ENCODE measurements around the gene ING5.

Gene ING5

DNA sequence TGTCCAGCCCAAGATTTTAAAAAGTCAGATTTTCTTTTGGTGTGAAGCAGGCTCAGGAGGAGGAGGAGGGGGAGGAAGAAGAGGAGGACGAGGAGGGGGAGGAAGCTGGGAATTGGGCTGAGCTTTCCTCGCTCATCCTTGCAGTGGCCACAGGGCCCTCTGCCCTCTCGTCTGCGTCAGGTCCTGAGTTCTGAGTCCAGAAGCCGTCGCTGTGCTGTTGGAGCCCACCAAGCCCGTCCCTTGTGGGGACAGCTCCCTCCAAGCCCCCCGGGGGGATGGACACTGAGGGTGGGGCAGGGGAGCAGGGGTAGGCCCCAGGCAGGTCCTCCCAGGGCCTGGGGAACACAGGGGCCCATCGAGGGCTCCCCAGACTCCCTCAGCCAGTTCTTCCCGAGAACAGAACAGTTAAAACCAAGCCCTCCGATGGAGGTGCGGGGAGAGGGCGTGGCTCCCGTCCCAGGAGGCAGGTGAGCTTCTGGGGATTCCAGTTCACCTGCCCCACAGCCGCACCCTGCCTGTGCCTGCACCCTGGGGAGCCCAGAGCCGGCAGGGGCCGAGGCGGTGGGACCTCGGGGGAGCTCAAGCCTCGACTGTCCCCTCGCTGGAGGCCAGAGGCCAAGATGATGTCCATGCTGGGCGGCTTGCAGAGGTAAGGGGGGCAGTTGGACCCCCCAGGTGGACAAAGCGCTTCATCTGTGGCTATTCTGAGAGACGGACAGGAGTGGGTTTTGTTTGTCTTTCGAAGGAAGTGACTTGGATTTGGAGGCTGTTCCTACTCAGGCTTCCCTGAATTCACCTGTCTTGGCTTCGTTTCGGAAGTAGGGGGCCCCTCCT is 74.7 kb downstream of the ING5 start, which contains the start of gene GAL3ST2:
GAL3ST2 (plus strand) TSS at position 487 of the 834 bp plus-strand sequence; CDS start at position 621, 134 bp downstream.
- ATAC-seq: no peak
- no peak for TF ChIP-seq ESRRG (CRISPR knock-in tag; IDR thresholded peaks at IDR 0.05)
- no peak for TF ChIP-seq BACH2 (CRISPR knock-in tag; IDR thresholded peaks at IDR 0.05; ENCODE audit: borderline replicate concordance)
- TF ChIP-seq ARNTL (CRISPR knock-in tag; IDR thresholded peaks at IDR 0.05; ENCODE audit: borderline replicate concordance, low read depth): no peak
- TF ChIP-seq RARB (CRISPR knock-in tag; IDR thresholded peaks at IDR 0.05): no peak
- no peak for TF ChIP-seq SNAI2 (CRISPR knock-in tag; IDR thresholded peaks at IDR 0.05)
- TF ChIP-seq, protein P1, sequence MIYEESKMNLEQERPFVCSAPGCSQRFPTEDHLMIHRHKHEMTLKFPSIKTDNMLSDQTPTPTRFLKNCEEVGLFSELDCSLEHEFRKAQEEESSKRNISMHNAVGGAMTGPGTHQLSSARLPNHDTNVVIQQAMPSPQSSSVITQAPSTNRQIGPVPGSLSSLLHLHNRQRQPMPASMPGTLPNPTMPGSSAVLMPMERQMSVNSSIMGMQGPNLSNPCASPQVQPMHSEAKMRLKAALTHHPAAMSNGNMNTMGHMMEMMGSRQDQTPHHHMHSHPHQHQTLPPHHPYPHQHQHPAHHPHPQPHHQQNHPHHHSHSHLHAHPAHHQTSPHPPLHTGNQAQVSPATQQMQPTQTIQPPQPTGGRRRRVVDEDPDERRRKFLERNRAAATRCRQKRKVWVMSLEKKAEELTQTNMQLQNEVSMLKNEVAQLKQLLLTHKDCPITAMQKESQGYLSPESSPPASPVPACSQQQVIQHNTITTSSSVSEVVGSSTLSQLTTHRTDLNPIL (CRISPR knock-in tag; IDR thresholded peaks at IDR 0.05; ENCODE audit: low read depth): no peak
- TF ChIP-seq CSRNP3 (CRISPR knock-in tag; IDR thresholded peaks at IDR 0.05): no peak
- no peak for TF ChIP-seq TCF4 (CRISPR knock-in tag; IDR thresholded peaks at IDR 0.05; ENCODE audit: borderline replicate concordance)
- TF ChIP-seq ZNF565 (CRISPR knock-in tag; conservative IDR thresholded peaks at IDR 0.05; ENCODE audit: low read depth): no peak

DNA sequence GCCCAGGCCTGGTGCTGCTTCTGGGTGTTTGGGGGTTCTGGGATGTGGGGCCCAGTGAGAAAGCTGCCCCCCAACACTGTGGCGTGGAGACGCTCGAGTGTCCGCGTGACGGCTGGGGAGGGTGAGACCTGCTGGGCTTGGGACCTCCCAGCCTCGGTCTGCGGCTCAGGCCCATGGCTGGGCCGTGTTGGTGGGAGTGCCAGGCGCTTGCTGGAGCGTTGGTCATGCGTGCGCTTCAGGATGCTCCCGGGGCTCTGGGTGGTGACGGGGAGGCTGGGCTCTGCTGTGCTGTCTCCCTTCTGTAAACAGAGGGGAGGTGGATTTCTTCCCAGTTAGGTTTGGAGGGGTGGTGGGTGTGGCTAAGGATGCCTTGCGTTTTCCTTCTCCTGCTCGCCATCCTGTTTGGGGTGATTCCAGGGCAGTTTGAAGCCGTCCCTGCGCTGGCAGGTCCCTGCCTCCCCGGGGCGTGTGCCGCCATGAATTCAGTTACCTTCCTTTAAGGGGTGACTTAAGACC is 75.4 kb downstream of the ING5 start:
- ATAC-seq: no peak
- no peak for TF ChIP-seq ZNF565 (CRISPR knock-in tag; conservative IDR thresholded peaks at IDR 0.05; ENCODE audit: low read depth)
- no peak for TF ChIP-seq ZC3H10 (CRISPR knock-in tag; IDR thresholded peaks at IDR 0.05)
- TF ChIP-seq ESRRG (CRISPR knock-in tag; IDR thresholded peaks at IDR 0.05): no peak
- no peak for TF ChIP-seq ZNF8 (CRISPR knock-in tag; IDR thresholded peaks at IDR 0.05)
- no peak for TF ChIP-seq SNAI2 (CRISPR knock-in tag; IDR thresholded peaks at IDR 0.05)
- TF ChIP-seq TOX (CRISPR knock-in tag; IDR thresholded peaks at IDR 0.05; ENCODE audit: borderline replicate concordance): no peak
- no peak for TF ChIP-seq TCF4 (CRISPR knock-in tag; IDR thresholded peaks at IDR 0.05; ENCODE audit: borderline replicate concordance)
- no peak for TF ChIP-seq ISL1 (CRISPR knock-in tag; IDR thresholded peaks at IDR 0.05)
- no peak for TF ChIP-seq GLIS3 (CRISPR knock-in tag; IDR thresholded peaks at IDR 0.05)
- TF ChIP-seq OSR1 (CRISPR knock-in tag; IDR thresholded peaks at IDR 0.05): no peak
- no peak for TF ChIP-seq RARB (CRISPR knock-in tag; IDR thresholded peaks at IDR 0.05)
- TF ChIP-seq TSHZ2 (CRISPR knock-in tag; IDR thresholded peaks at IDR 0.05): no peak
- no peak for TF ChIP-seq ZNF70 (CRISPR knock-in tag; IDR thresholded peaks at IDR 0.05)
- TF ChIP-seq ZFP3 (CRISPR knock-in tag; IDR thresholded peaks at IDR 0.05): no peak
- no peak for TF ChIP-seq ZFP30 (CRISPR knock-in tag; IDR thresholded peaks at IDR 0.05)
- no peak for TF ChIP-seq CSDC2 (CRISPR knock-in tag; IDR thresholded peaks at IDR 0.05)
- TF ChIP-seq, protein P2, sequence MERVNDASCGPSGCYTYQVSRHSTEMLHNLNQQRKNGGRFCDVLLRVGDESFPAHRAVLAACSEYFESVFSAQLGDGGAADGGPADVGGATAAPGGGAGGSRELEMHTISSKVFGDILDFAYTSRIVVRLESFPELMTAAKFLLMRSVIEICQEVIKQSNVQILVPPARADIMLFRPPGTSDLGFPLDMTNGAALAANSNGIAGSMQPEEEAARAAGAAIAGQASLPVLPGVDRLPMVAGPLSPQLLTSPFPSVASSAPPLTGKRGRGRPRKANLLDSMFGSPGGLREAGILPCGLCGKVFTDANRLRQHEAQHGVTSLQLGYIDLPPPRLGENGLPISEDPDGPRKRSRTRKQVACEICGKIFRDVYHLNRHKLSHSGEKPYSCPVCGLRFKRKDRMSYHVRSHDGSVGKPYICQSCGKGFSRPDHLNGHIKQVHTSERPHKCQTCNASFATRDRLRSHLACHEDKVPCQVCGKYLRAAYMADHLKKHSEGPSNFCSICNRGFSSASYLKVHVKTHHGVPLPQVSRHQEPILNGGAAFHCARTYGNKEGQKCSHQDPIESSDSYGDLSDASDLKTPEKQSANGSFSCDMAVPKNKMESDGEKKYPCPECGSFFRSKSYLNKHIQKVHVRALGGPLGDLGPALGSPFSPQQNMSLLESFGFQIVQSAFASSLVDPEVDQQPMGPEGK (CRISPR knock-in tag; IDR thresholded peaks at IDR 0.05; ENCODE audit: borderline replicate concordance): no peak
- TF ChIP-seq, protein P1 (CRISPR knock-in tag; IDR thresholded peaks at IDR 0.05; ENCODE audit: low read depth): no peak
- no peak for TF ChIP-seq PPARA (CRISPR knock-in tag; IDR thresholded peaks at IDR 0.05; ENCODE audit: borderline replicate concordance)

Data from SK-N-SH treated with all-trans-retinoic acid at 6 μM for 48 hours (cell line).